Stomach (tissue), 4 donors: ENCODE measurements around the gene LIMA1.
"Not testable (repeated sequence)": the region's sequence is repeated elsewhere in the genome, so short reads cannot be mapped to it uniquely, and the experiment has no call there.

Experiments used
- EP300 ChIP-seq: sonication (generic); formaldehyde crosslinking; IDR thresholded peaks from one replicate; pipeline ENCODE4 v1.6.1; 2017; ENCODE audit warnings: antibody characterized with exemption
- POLR2A ChIP-seq, 4 donors: fragments of 450-650 bp; IDR thresholded peaks; one replicate each; pipeline ENCODE4 v1.6.1; 2016; ENCODE audit warnings: antibody characterized with exemption in 4 of 4, control low read depth in 2 of 4, mild to moderate bottlenecking in 1 of 4, moderate library complexity in 1 of 4
- TF ChIP-seq, protein P1 (sequence below), 7 experiments: fragments of 450-650 bp in 4 of 7; fragments of 200-600 bp in 3 of 7; sonication (generic) in 3 of 7; IDR thresholded peaks; one replicate each; pipeline ENCODE4 v1.5.1; 2016 to 2019; ENCODE audit warnings: antibody characterized with exemption in 7 of 7, control low read depth in 2 of 7, mild to moderate bottlenecking in 1 of 7

- TF ChIP-seq, protein P1, sequence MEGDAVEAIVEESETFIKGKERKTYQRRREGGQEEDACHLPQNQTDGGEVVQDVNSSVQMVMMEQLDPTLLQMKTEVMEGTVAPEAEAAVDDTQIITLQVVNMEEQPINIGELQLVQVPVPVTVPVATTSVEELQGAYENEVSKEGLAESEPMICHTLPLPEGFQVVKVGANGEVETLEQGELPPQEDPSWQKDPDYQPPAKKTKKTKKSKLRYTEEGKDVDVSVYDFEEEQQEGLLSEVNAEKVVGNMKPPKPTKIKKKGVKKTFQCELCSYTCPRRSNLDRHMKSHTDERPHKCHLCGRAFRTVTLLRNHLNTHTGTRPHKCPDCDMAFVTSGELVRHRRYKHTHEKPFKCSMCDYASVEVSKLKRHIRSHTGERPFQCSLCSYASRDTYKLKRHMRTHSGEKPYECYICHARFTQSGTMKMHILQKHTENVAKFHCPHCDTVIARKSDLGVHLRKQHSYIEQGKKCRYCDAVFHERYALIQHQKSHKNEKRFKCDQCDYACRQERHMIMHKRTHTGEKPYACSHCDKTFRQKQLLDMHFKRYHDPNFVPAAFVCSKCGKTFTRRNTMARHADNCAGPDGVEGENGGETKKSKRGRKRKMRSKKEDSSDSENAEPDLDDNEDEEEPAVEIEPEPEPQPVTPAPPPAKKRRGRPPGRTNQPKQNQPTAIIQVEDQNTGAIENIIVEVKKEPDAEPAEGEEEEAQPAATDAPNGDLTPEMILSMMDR (IDR thresholded peaks at IDR 0.05) = not testable (repeated sequence)
- not testable (repeated sequence) for TF ChIP-seq POLR2A (IDR thresholded peaks at IDR 0.05); EP300
These were observed 8.2 kb downstream of the LIMA1 start for GRCh38 chr12:50275127-50275526.
